GM19193 (cell line): Measurements from ENCODE around the gene DUSP10.

Source experiments
- POLR2A ChIP-seq: IDR thresholded peaks from 4 replicates; pipeline ENCODE4 v1.6.1; 2011; ENCODE audit not compliant: insufficient read depth, insufficient read length; ENCODE audit errors: extremely low read depth

Gene DUSP10

GRCh38 chr1:221712776-221713431 is 29.0 kb downstream of the DUSP10 start:
- peak; percentile 33 for TF ChIP-seq POLR2A

GRCh38 chr1:221712198-221712684 is 29.6 kb downstream of the DUSP10 start:
- no peak for TF ChIP-seq POLR2A

DNA sequence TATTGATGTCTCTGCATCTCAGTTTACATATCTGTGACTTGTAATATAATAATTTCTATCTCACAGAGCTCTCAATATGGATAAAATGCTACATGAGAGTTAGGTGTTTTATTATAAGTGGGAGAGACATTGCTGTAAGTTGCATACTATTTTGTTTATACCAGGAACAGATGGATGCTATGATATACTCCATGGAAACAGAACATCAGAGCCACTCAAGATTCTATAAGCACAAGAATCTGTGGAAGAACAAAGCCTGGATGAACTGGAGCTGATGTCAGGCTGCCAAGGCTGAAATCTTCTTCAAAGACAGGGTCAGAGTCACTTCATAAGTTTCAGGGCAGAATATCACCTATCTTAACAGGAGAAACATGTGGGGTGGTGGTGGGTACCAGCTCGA is 30.2 kb downstream of the DUSP10 start:
- TF ChIP-seq POLR2A = no peak

- no peak for TF ChIP-seq POLR2A
Measured at GRCh38 chr1:221711063-221711577, 30.8 kb downstream of the DUSP10 start.

- no peak for TF ChIP-seq POLR2A
Measured at GRCh38 chr1:221709854-221710253, 32.0 kb downstream of the DUSP10 start.

- no peak for TF ChIP-seq POLR2A
Measured at GRCh38 chr1:221708987-221709386, 32.9 kb downstream of the DUSP10 start.

DNA sequence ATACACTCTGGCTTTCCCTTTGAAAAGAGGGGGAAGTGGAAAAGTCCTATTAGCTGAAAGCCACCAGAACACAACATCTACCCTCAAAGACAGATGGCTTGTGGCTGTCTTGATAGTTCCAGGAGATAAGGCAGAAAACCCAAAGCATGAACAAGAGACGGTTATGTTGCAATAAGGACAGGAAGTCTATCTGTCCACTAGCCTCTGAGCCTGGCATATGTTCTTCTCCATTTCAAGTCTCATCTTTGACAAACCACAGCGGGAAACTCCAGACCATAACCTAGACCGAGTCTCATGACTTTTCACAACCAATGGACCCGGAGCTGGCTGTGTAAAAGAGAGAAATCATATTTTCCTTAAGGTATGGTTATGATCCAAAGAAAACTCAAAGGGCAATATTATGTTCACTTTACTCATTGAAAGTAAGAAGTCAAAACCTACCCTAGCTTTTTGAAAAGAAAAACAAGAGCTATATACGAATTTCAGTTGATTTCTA is 33.8 kb downstream of the DUSP10 start:
- TF ChIP-seq POLR2A = peak; percentile 21

DNA sequence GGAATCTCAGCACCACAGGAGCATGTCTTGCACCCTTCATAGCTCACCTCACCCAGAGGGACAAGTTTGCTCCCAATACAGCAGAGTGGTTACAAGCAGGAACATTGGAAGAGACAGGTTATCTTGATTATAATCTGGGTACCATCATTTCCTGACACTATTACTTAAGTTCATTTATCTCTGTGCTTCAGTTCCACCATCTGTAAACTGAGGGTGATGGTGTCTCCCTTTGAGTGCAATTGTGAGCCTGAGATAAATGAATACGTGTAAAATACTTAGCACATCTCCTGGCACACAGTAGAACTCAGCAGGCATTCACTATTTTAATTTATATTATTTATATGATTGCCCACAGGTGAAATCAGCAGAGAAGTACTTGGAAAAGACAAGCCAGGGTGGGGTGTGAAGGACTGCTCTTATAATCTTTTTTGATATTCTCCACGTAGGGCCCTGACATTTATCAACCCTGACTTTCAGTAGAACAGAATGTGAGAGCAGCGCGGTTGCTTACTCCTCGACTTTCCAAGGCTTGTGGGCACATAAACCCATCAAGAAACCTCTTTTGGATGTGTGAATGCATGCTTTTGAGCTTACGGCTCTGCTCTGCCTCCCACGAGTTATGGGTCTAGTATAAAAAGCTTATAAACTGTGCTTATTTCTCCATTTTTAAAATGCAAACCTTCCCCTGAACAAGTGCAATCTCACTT is 34.9 kb downstream of the DUSP10 start:
- no peak for TF ChIP-seq POLR2A

DNA sequence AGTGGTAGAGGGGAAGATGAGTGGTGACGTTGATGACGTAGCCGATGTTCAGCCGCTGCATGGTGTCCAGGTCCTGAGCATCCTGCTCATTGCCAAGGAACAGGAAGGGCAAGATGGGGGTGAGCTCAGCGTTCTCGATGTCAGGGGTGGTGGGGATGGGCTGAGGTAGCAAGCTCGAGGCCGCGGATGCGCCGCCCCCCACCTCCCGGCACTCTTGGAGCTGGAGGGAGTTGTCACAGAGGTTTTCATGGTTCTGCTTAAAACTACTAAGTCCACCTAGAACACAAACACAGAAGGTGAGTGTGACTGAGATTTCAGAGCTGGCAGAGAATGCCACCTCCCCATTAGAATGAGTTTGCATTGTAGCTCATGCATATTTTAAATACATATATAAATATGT is 35.7 kb downstream of the DUSP10 start:
- TF ChIP-seq POLR2A = no peak

DNA sequence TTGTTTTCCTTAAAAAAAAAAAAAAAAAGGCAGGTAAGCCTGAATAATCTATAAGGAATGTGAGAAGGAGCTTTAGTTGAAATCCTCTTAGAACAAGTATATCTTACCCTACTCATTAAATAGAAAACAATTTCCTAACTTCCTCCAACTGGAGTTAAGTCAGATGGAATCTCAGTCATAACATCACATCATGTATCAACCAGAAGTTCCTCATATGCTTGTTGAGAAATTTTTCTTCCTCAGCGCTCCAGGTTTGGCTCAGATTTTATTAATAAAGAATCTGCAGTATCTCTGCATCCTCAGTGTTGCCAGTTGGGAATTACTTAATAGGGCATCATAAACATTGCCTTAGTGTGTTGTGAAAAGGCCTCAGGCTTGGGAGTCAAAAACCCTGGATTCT is 37.6 kb downstream of the DUSP10 start:
- TF ChIP-seq POLR2A = no peak

GRCh38 chr1:221701570-221702186 is 40.2 kb downstream of the DUSP10 start:
- no peak for TF ChIP-seq POLR2A

GRCh38 chr1:221700948-221701347 is 40.9 kb downstream of the DUSP10 start:
- no peak for TF ChIP-seq POLR2A

- no peak for TF ChIP-seq POLR2A
Measured at GRCh38 chr1:221700536-221700935, 41.4 kb downstream of the DUSP10 start.

- TF ChIP-seq POLR2A = no peak
Measured at GRCh38 chr1:221699978-221700519, 41.8 kb downstream of the DUSP10 start.

- TF ChIP-seq POLR2A = no peak
Measured at GRCh38 chr1:221699577-221699976, 42.3 kb downstream of the DUSP10 start.

DNA sequence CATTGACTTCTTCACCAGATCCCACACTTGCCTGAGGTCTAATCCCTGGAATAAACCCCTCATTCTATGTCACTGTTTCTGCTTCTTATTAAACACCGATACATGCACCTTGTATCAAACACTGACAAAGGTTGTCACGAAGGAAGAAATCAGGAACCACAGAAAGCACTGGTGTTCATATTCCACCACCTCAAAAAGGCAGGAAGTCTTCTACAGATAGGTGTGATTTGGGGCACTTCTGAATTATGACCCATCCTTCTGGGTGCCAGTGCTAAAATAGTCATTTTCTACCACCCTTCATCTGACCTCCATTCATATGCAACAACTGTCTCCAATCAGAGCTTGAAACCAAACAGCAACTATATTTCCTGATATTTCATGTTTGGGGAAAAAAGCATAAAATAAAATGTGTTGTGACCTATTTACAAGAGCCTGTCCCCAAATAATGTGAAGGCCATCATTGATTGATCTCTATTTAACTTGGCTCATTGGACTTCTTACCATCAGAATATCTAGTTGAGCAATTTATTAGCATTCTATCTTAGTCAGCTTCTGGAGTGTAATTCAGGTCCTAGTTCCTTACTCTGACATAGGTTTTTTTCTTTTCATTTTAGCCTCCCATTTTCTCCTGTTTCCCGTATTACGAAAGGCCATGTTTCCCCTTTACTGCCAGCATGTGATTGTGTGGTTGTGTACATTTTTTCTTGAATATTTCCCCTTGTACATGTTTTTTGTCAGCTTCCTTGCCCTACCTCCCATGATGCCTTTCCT is 43.1 kb downstream of the DUSP10 start:
- no peak for TF ChIP-seq POLR2A
